K562 (cell line): ENCODE results near the gene GPR55. TPM values are rescaled to one million over a fixed set of nuclear protein-coding genes. Genes with fewer than 3 reads are reported as not detected.

Source experiments
- ATAC-seq: fragments of 200-7000 bp; cut with Tn5 transposase; 3 replicates; pipeline ENCODE4 v1.9.1; 2020; ENCODE audit warnings: moderate library complexity
- BruUV-seq: library from RNA; stranded (reverse); fragments of 400-500 nt; replicated peaks from 2 replicates; lab custom pipeline; 2021; lab: Mats Ljungman, UMichigan
- CTCF ChIA-PET: fragments of 300-600 bp; formaldehyde crosslinking; extraction: SDS; loops from one replicate; lab custom pipeline; 2021; ENCODE audit warnings: low intra/inter-chr PET ratio; lab: Yijun Ruan, JAX
- POLR2A ChIA-PET: fragments of 300-600, 350-650 bp; sonication (Branson Sonifier 250); formaldehyde crosslinking; extraction: SDS; loops from one replicate; lab custom pipeline; 2021; ENCODE audit warnings: antibody characterized with exemption, inconsistent platforms; lab: Yijun Ruan, JAX
- DNase-seq, 4 experiments: peaks; one replicate each; pipeline versions ENCODE4 v3.0.0 to v3.0.0-alpha.2; 2011 to 2018; ENCODE audit warnings: low spot score in 3 of 4, mixed read lengths in 3 of 4; ENCODE audit errors: extremely low read depth in 1 of 4
- FAIRE-seq: peaks from 2 replicates; lab custom pipeline; 2011; peaks lifted over from hg19 to GRCh38; lab: Jason Lieb, UNC
- H2AFZ ChIP-seq: 2 replicates; pipeline ENCODE4 v1.6.0; 2011; ENCODE audit warnings: low read depth, low read length, control low read depth, inconsistent platforms
- H3K27ac ChIP-seq: fragments of 200-600 bp; 3 replicates; pipeline ENCODE4 v1.8.0; 2011; ENCODE audit warnings: low read depth, mild to moderate bottlenecking, control low read depth, inconsistent platforms, low read length, moderate library complexity, mixed read lengths; ENCODE audit errors: extremely low read depth
- H3K27me3 ChIP-seq, 2 experiments: fragments of 300-600 bp in 1 of 2; 2 replicates in 1 of 2; 3 replicates in 1 of 2; pipeline versions ENCODE4 v1.6.0 to v1.8.0; 2011; ENCODE audit warnings: inconsistent platforms in 2 of 2, low read length in 2 of 2, mild to moderate bottlenecking in 1 of 2, mixed read lengths in 1 of 2, moderate library complexity in 1 of 2; ENCODE audit not compliant: control insufficient read depth in 2 of 2, insufficient read depth in 2 of 2
- H3K36me3 ChIP-seq: fragments of 300-600 bp; 3 replicates; pipeline ENCODE4 v1.8.0; 2011; ENCODE audit warnings: mild to moderate bottlenecking, low read length, inconsistent platforms; ENCODE audit not compliant: control insufficient read depth, insufficient read depth
- H3K4me1 ChIP-seq, 2 experiments: fragments of 200-600 bp in 1 of 2; replicated peaks in 1 of 2; 2 replicates in 1 of 2; 3 replicates in 1 of 2; pipeline versions ENCODE4 v1.5.1 to v1.8.0; 2011; ENCODE audit warnings: inconsistent platforms in 2 of 2, low read length in 2 of 2, mild to moderate bottlenecking in 1 of 2, mixed read lengths in 1 of 2, moderate library complexity in 1 of 2; ENCODE audit not compliant: control insufficient read depth in 2 of 2, insufficient read depth in 2 of 2
- H3K4me2 ChIP-seq: 2 replicates; pipeline ENCODE4 v1.6.1; 2011; ENCODE audit warnings: low read length, control low read depth, inconsistent platforms, mixed read lengths; ENCODE audit not compliant: insufficient read depth
- H3K4me3 ChIP-seq: fragments of 200-600 bp; sonication (generic), shearing (Covaris generic); 2 replicates; pipeline ENCODE4 v1.5.1; 2016; ENCODE audit warnings: control low read depth, inconsistent platforms
- H3K79me2 ChIP-seq: fragments of 200-600 bp; 3 replicates; pipeline ENCODE4 v1.8.0; 2011; ENCODE audit warnings: low read length, inconsistent platforms; ENCODE audit not compliant: control insufficient read depth, insufficient read depth
- H3K9ac ChIP-seq, 2 experiments: 2 replicates each; pipeline versions ENCODE4 v1.6.0 to v1.6.1; 2011; ENCODE audit warnings: low read depth in 2 of 2, low read length in 2 of 2, control low read depth in 1 of 2, inconsistent platforms in 1 of 2, mild to moderate bottlenecking in 1 of 2, mixed read lengths in 1 of 2; ENCODE audit not compliant: insufficient read depth in 1 of 2
- H3K9me1 ChIP-seq: one replicate; pipeline ENCODE4 v1.6.0; 2011; ENCODE audit warnings: inconsistent platforms, mild to moderate bottlenecking, low read length, moderate library complexity; ENCODE audit not compliant: control insufficient read depth, insufficient read depth
- H3K9me3 ChIP-seq: replicated peaks from 2 replicates; pipeline ENCODE4 v1.5.1; 2011; ENCODE audit warnings: low read depth, low read length, inconsistent platforms; ENCODE audit not compliant: control insufficient read depth, insufficient read depth
- H4K20me1 ChIP-seq: replicated peaks from 2 replicates; pipeline ENCODE4 v1.6.1; 2011; ENCODE audit warnings: low read length, inconsistent platforms, mixed read lengths; ENCODE audit not compliant: control insufficient read depth, insufficient read depth
- FOXJ2 ChIP-seq: fragments of 200-800 bp; sonication (Bioruptor generic); IDR thresholded peaks from 2 replicates; pipeline ENCODE4 v1.6.1; 2016; ENCODE audit warnings: missing genetic modification characterization, missing compliant biosample characterization
- KDM4B ChIP-seq, 2 experiments: fragments of 450-650 bp in 1 of 2; sonication (generic) in 1 of 2; IDR thresholded peaks; 2 replicates each; pipeline ENCODE4 v1.6.1; 2016 to 2017; ENCODE audit warnings: borderline replicate concordance in 2 of 2, antibody characterized with exemption in 1 of 2, low read depth in 1 of 2, mild to moderate bottlenecking in 1 of 2
- NCOA2 ChIP-seq, 2 experiments: fragments of 450-650 bp; IDR thresholded peaks; 2 replicates each; pipeline ENCODE4 v1.6.1; 2018; ENCODE audit warnings: mild to moderate bottlenecking in 2 of 2, moderate library complexity in 1 of 2; ENCODE audit not compliant: partially characterized antibody in 2 of 2
- SRSF3 ChIP-seq: fragments of 200-400 bp; formaldehyde crosslinking; IDR thresholded peaks from 2 replicates; pipeline ENCODE4 v1.6.1; 2016; ENCODE audit warnings: mild to moderate bottlenecking, low read length, moderate library complexity; ENCODE audit not compliant: insufficient read depth
- TCFL5 ChIP-seq: fragments of 250-450 bp; sonication (Bioruptor Pico); conservative IDR thresholded peaks from 2 replicates; pipeline ENCODE4 v1.6.1; 2021; ENCODE audit warnings: mild to moderate bottlenecking, moderate library complexity, matching md5 sums
- XRCC3 ChIP-seq: fragments of 450-650 bp; IDR thresholded peaks from 2 replicates; pipeline ENCODE4 v1.6.1; 2017; ENCODE audit warnings: mild to moderate bottlenecking, moderate library complexity
- ZNF445 ChIP-seq: fragments of 250-450 bp; sonication (Bioruptor Pico); IDR thresholded peaks from 2 replicates; pipeline ENCODE4 v1.4.0; 2020; ENCODE audit warnings: low read depth, mild to moderate bottlenecking, moderate library complexity
- ZNF583 ChIP-seq: fragments of 250-450 bp; sonication (Bioruptor Pico); IDR thresholded peaks from 2 replicates; pipeline ENCODE4 v1.4.0; 2020
- WGBS: fragments of 100-300 bp; shearing (Covaris generic); methylation state at CpG from one replicate; pipeline ENCODE4 v1.1.6; 2016; ENCODE audit warnings: low coverage, mixed read lengths; ENCODE audit not compliant: insufficient coverage; ENCODE audit errors: missing lambda C conversion rate; 5-methylcytosine and 5-hydroxymethylcytosine counted together
- in situ Hi-C: fragments of 300-500 bp; cut with MboI; formaldehyde crosslinking; loops from 4 replicates; pipeline ENCODE4 v1.15.0; 2018; ENCODE audit warnings: inconsistent platforms, mixed read lengths
- intact Hi-C: fragments of 100-400 bp; cut with micrococcal nuclease; formaldehyde crosslinking; loops from 2 replicates; pipeline ENCODE4 v1.14.2; 2022
- polyA plus RNA-seq, 8 experiments: library from polyadenylated mRNA; depleted of rRNA in 4 of 8; stranded (reverse) in 5 of 8; unstranded in 3 of 8; fragments of >200 nt; fragmentation: Nextera tagmentation in 2 of 8; fragmentation: Illumina TruSeq in 1 of 8; extraction: Ambion mirVana in 2 of 8; extraction: Trizol in 1 of 8; gene quantifications; 2 replicates each; pipeline versions ENCODE4 v1.2.1 to v1.2.3, GENCODE V29; 2011 to 2014; ENCODE audit warnings: inconsistent platforms in 1 of 8, missing spikeins in 1 of 8
- total RNA-seq, 7 experiments: library from RNA; depleted of rRNA in 6 of 7; stranded (reverse); fragments of >200 nt in 6 of 7; fragmentation: Illumina TruSeq in 2 of 7; extraction: Trizol in 2 of 7; gene quantifications; 2 replicates each; pipeline versions ENCODE4 v1.2.1 to v1.2.3, GENCODE V29; 2011 to 2021; ENCODE audit warnings: low replicate concordance in 1 of 7

Gene GPR55
- total and polyA plus RNA-seq, 9 of the 15 experiments (the other 6 are each of a cell fraction or from before 2014, with no cell fraction given) = 0.11 to 0.49 (median 0.27) TPM

DNA sequence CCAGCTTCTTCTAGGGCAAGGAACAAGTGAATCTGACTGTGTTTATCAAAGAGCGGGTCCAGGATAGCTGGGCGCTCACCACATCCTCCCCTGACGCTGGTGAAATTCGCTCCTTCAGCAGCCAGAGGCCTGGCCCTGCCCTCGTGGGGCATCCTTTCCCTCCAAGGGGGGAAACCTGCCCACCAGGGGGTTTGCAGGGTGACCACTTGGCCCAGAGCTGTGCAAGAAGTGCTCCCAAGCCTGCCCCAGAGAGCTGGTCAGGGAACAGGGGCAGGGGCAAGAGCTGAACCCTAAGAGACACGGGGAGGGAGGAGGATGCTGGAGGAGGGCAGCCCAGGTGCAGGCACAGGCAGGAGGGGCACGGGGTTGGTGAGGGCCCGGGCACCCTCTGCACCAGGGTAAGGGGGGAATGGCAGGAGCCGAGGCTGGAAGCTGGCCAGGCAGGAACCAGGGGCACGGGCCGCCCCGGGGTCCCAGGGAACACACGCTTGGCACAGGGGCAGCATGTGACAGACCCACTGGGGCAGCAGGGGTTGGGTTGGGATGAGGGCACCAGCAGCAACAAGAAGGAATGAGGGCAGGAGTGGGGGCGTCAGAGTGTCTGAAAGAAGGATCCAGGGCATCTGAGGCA lies 2.8 kb upstream of the GPR55 start:
- in situ Hi-C loops = no loop called here
- H3K9ac ChIP-seq = no peak overlapping the region
- no peaks in the 10 kb centered on the region for H3K9me1 ChIP-seq
- no peak for FAIRE-seq
- no peaks in the 10 kb centered on the region for H3K79me2 ChIP-seq
- ChIA-PET POLR2A (interaction anchor here (0.9 kb wide), 1 partner anchor 72 kb away, joined by 3 read pairs; no protein-coding TSS in a partner anchor), CTCF (no interaction called here)
- H3K4me1 ChIP-seq = peaks cover 0 to 5% of the 10 kb centered on the region in 2 experiments; a peak in 2 of 5 replicates
- WGBS = 10% methylated on average over 4 of the region's 14 CpGs
- no peak overlapping the region for H3K27ac ChIP-seq
- no peaks in the 10 kb centered on the region for H3K9me3 ChIP-seq
- H3K4me3 ChIP-seq = no peak overlapping the region
- no peak for ATAC-seq
- no TSS peak for BruUV-seq
- DNase-seq = no peak
- H2AFZ ChIP-seq = no peak overlapping the region
- intact Hi-C loops = no loop called here
- TF ChIP-seq NCOA2 (IDR thresholded peaks at IDR 0.05; ENCODE audit: partially characterized antibody in 2 of 2) (no peak), ZNF583 (no peak), FOXJ2 (tag) (no peak), ZNF445 (CRISPR knock-in tag) (no peak), SRSF3 (no peak), TCFL5 (no peak), XRCC3 (no peak), KDM4B (IDR thresholded peaks at IDR 0.05; ENCODE audit: borderline replicate concordance in 2 of 2, low read depth in 1 of 2) (no peak)
- TF ChIP-seq, all 486 proteins: peak for 0
- Histone ChIP-seq H3K4me2 (no peak overlapping the region), H3K27me3 (peaks cover 0 to 66% of the 10 kb centered on the region in 2 experiments; a peak in 4 of 5 replicates), H3K36me3 (no peaks in the 10 kb centered on the region), H4K20me1 (no peaks in the 10 kb centered on the region)
